Measurements from ENCODE around the gene IZUMO4. TPM values are rescaled to one million over a fixed set of nuclear protein-coding genes. Genes with fewer than 3 reads are reported as not detected.

IZUMO4 gene
- total RNA-seq, 1 experiment from 2014 or later: 2.5 TPM

DNA sequence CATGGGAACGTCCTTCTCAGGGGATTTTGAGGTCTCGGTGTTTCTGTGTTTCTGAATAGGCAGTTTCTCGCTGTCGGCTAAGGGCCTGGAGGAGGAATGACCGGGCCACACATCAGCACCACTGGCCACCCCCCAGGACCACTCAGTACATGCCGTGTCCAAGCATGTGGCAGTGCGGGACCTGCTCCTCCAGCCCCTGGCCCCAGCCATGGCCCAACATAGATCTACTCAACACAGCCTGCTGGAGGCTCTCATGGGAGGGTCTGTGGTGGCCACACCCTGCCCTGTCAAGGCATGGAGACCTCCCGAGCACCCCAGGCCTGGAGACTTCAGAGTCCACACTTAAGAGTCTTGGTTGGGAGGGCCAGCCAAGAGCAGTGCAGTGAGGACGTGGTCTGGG is 17.5 kb downstream of the IZUMO4 start:
- CTCF ChIA-PET: no interaction called here
- TF ChIP-seq CTCF (conservative IDR thresholded peaks at IDR 0.05; ENCODE audit: low read depth, low read length) (no peak), EZH2 (IDR thresholded peaks at IDR 0.05; ENCODE audit: borderline replicate concordance, low read depth, low read length, poor library complexity, severe bottlenecking) (no peak)
- no TSS peak for BruUV-seq (replicated peaks)

GRCh38 chr19:2114821-2115220 is 18.1 kb downstream of the IZUMO4 start:
- H3K4me3 ChIP-seq (ENCODE audit: low read depth, low read length, poor library complexity, severe bottlenecking): no peak overlapping the region
- H3K4me1 ChIP-seq (ENCODE audit: insufficient read depth, low read length, poor library complexity, severe bottlenecking): no peaks in the 10 kb centered on the region
- intact Hi-C loops (cut with micrococcal nuclease; ENCODE audit: unreplicated experiment): no loop called here
- TF ChIP-seq CTCF (conservative IDR thresholded peaks at IDR 0.05; ENCODE audit: low read depth, low read length) (no peak), EZH2 (IDR thresholded peaks at IDR 0.05; ENCODE audit: borderline replicate concordance, low read depth, low read length, poor library complexity, severe bottlenecking) (no peak)
- no peak overlapping the region for H3K27ac ChIP-seq (ENCODE audit: low read depth, low read length, poor library complexity, severe bottlenecking)
- ChIA-PET POLR2A (ENCODE audit: low non-redundant PET) (no interaction called here), CTCF (no interaction called here)
- DNase-seq (ENCODE audit: low spot score): no peak
- peaks cover 91% of the 10 kb centered on the region for H3K36me3 ChIP-seq (ENCODE audit: insufficient read depth, low read length, poor library complexity, severe bottlenecking)
- no peaks in the 10 kb centered on the region for H3K27me3 ChIP-seq (replicated peaks; ENCODE audit: insufficient read depth, low read depth, low read length, poor library complexity)
- H3K9me3 ChIP-seq (ENCODE audit: low read depth, low read length, poor library complexity, severe bottlenecking): no peaks in the 10 kb centered on the region
- BruUV-seq (replicated peaks): no TSS peak

More for the DNA sequence above, 17.5 kb downstream of the IZUMO4 start:
- no peak for DNase-seq (ENCODE audit: low spot score)
- intact Hi-C loops (cut with micrococcal nuclease; ENCODE audit: unreplicated experiment): no loop called here
- peaks cover 95% of the 10 kb centered on the region for H3K36me3 ChIP-seq (ENCODE audit: insufficient read depth, low read length, poor library complexity, severe bottlenecking)
- H3K4me3 ChIP-seq (ENCODE audit: low read depth, low read length, poor library complexity, severe bottlenecking): no peak overlapping the region
- H3K27ac ChIP-seq (ENCODE audit: low read depth, low read length, poor library complexity, severe bottlenecking): no peak overlapping the region
- no peaks in the 10 kb centered on the region for H3K4me1 ChIP-seq (ENCODE audit: insufficient read depth, low read length, poor library complexity, severe bottlenecking)
- H3K9me3 ChIP-seq (ENCODE audit: low read depth, low read length, poor library complexity, severe bottlenecking): no peaks in the 10 kb centered on the region
- POLR2A ChIA-PET (ENCODE audit: low non-redundant PET): no interaction called here
- no peaks in the 10 kb centered on the region for H3K27me3 ChIP-seq (replicated peaks; ENCODE audit: insufficient read depth, low read depth, low read length, poor library complexity)

DNA sequence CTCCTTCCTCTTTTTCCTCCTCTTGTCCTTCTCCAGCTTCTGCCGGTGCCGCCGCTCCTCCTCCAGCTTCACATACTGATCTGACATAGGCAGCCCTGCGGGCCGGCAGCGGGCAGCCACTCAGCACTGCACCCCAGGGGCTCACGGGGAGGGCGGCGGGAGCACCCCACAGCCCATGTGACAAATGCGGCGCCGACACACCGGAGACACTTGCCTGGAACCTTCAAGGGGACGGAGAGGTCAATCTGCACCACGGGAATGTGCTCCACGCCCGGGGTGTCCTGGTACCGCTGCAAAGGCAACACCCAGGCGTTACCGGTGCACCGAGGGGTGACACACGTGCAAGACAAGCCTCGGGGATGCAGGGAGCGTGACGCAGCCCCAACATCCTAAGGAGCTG is 18.6 kb downstream of the IZUMO4 start:
- Histone ChIP-seq H3K4me1 (ENCODE audit: insufficient read depth, low read length, poor library complexity, severe bottlenecking) (no peaks in the 10 kb centered on the region), H3K9me3 (ENCODE audit: low read depth, low read length, poor library complexity, severe bottlenecking) (no peaks in the 10 kb centered on the region), H3K27ac (ENCODE audit: low read depth, low read length, poor library complexity, severe bottlenecking) (no peak overlapping the region), H3K4me3 (ENCODE audit: low read depth, low read length, poor library complexity, severe bottlenecking) (no peak overlapping the region), H3K27me3 (replicated peaks; ENCODE audit: insufficient read depth, low read depth, low read length, poor library complexity) (no peaks in the 10 kb centered on the region), H3K36me3 (ENCODE audit: insufficient read depth, low read length, poor library complexity, severe bottlenecking) (peaks cover 91% of the 10 kb centered on the region)
- TF ChIP-seq EZH2 (IDR thresholded peaks at IDR 0.05; ENCODE audit: borderline replicate concordance, low read depth, low read length, poor library complexity, severe bottlenecking) (no peak), CTCF (conservative IDR thresholded peaks at IDR 0.05; ENCODE audit: low read depth, low read length) (no peak)
- intact Hi-C loops (cut with micrococcal nuclease; ENCODE audit: unreplicated experiment): no loop called here
- ChIA-PET POLR2A (ENCODE audit: low non-redundant PET) (no interaction called here), CTCF (no interaction called here)
- no TSS peak for BruUV-seq (replicated peaks)
- no peak for DNase-seq (ENCODE audit: low spot score)
